Measurements from ENCODE around the gene LPP.

GRCh38 chr3:188220988-188221818, 67.2 kb downstream of the LPP start:
- TF ChIP-seq SP1 (IDR thresholded peaks at IDR 0.05; ENCODE audit: low read depth) (no peak), POLR2A (IDR thresholded peaks at IDR 0.05; ENCODE audit: borderline replicate concordance, extremely low read depth, insufficient read depth, insufficient read length) (no peak), EZH2phosphoT487 (IDR thresholded peaks at IDR 0.05; ENCODE audit: borderline replicate concordance) (no peak), EZH2 (IDR thresholded peaks at IDR 0.05) (no peak), RAD21 (IDR thresholded peaks at IDR 0.05; ENCODE audit: low read depth) (no peak), JUND (IDR thresholded peaks at IDR 0.05) (no peak)
- TF ChIP-seq, protein P1, sequence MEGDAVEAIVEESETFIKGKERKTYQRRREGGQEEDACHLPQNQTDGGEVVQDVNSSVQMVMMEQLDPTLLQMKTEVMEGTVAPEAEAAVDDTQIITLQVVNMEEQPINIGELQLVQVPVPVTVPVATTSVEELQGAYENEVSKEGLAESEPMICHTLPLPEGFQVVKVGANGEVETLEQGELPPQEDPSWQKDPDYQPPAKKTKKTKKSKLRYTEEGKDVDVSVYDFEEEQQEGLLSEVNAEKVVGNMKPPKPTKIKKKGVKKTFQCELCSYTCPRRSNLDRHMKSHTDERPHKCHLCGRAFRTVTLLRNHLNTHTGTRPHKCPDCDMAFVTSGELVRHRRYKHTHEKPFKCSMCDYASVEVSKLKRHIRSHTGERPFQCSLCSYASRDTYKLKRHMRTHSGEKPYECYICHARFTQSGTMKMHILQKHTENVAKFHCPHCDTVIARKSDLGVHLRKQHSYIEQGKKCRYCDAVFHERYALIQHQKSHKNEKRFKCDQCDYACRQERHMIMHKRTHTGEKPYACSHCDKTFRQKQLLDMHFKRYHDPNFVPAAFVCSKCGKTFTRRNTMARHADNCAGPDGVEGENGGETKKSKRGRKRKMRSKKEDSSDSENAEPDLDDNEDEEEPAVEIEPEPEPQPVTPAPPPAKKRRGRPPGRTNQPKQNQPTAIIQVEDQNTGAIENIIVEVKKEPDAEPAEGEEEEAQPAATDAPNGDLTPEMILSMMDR (IDR thresholded peaks at IDR 0.05 in 2 of 3, conservative IDR thresholded peaks at IDR 0.05 in 1 of 3; ENCODE audit: borderline replicate concordance in 1 of 3, insufficient read depth in 1 of 3, low read depth in 2 of 3, low read length in 2 of 3) = no peak
